K562 (cell line): ENCODE results near the gene CYP4F12. TPM values are rescaled to one million over a fixed set of nuclear protein-coding genes. Genes with fewer than 3 reads are reported as not detected.

ENCODE experiments used
- ATAC-seq: fragments of 200-7000 bp; cut with Tn5 transposase; 3 replicates; pipeline ENCODE4 v1.9.1; 2020; ENCODE audit warnings: moderate library complexity
- BruUV-seq: library from RNA; stranded (reverse); fragments of 400-500 nt; replicated peaks from 2 replicates; lab custom pipeline; 2021; lab: Mats Ljungman, UMichigan
- CTCF ChIA-PET: fragments of 300-600 bp; formaldehyde crosslinking; extraction: SDS; loops from one replicate; lab custom pipeline; 2021; ENCODE audit warnings: low intra/inter-chr PET ratio; lab: Yijun Ruan, JAX
- POLR2A ChIA-PET: fragments of 300-600, 350-650 bp; sonication (Branson Sonifier 250); formaldehyde crosslinking; extraction: SDS; loops from one replicate; lab custom pipeline; 2021; ENCODE audit warnings: antibody characterized with exemption, inconsistent platforms; lab: Yijun Ruan, JAX
- DNase-seq, 4 experiments: peaks; one replicate each; pipeline versions ENCODE4 v3.0.0 to v3.0.0-alpha.2; 2011 to 2018; ENCODE audit warnings: low spot score in 3 of 4, mixed read lengths in 3 of 4; ENCODE audit errors: extremely low read depth in 1 of 4
- FAIRE-seq: peaks from 2 replicates; lab custom pipeline; 2011; peaks lifted over from hg19 to GRCh38; lab: Jason Lieb, UNC
- H2AFZ ChIP-seq: 2 replicates; pipeline ENCODE4 v1.6.0; 2011; ENCODE audit warnings: low read depth, low read length, control low read depth, inconsistent platforms
- H3K27ac ChIP-seq: fragments of 200-600 bp; 3 replicates; pipeline ENCODE4 v1.8.0; 2011; ENCODE audit warnings: low read depth, mild to moderate bottlenecking, control low read depth, inconsistent platforms, low read length, moderate library complexity, mixed read lengths; ENCODE audit errors: extremely low read depth
- H3K27me3 ChIP-seq, 2 experiments: fragments of 300-600 bp in 1 of 2; 2 replicates in 1 of 2; 3 replicates in 1 of 2; pipeline versions ENCODE4 v1.6.0 to v1.8.0; 2011; ENCODE audit warnings: inconsistent platforms in 2 of 2, low read length in 2 of 2, mild to moderate bottlenecking in 1 of 2, mixed read lengths in 1 of 2, moderate library complexity in 1 of 2; ENCODE audit not compliant: control insufficient read depth in 2 of 2, insufficient read depth in 2 of 2
- H3K36me3 ChIP-seq: fragments of 300-600 bp; 3 replicates; pipeline ENCODE4 v1.8.0; 2011; ENCODE audit warnings: mild to moderate bottlenecking, low read length, inconsistent platforms; ENCODE audit not compliant: control insufficient read depth, insufficient read depth
- H3K4me1 ChIP-seq, 2 experiments: fragments of 200-600 bp in 1 of 2; replicated peaks in 1 of 2; 2 replicates in 1 of 2; 3 replicates in 1 of 2; pipeline versions ENCODE4 v1.5.1 to v1.8.0; 2011; ENCODE audit warnings: inconsistent platforms in 2 of 2, low read length in 2 of 2, mild to moderate bottlenecking in 1 of 2, mixed read lengths in 1 of 2, moderate library complexity in 1 of 2; ENCODE audit not compliant: control insufficient read depth in 2 of 2, insufficient read depth in 2 of 2
- H3K4me2 ChIP-seq: 2 replicates; pipeline ENCODE4 v1.6.1; 2011; ENCODE audit warnings: low read length, control low read depth, inconsistent platforms, mixed read lengths; ENCODE audit not compliant: insufficient read depth
- H3K4me3 ChIP-seq: fragments of 200-600 bp; sonication (generic), shearing (Covaris generic); 2 replicates; pipeline ENCODE4 v1.5.1; 2016; ENCODE audit warnings: control low read depth, inconsistent platforms
- H3K79me2 ChIP-seq: fragments of 200-600 bp; 3 replicates; pipeline ENCODE4 v1.8.0; 2011; ENCODE audit warnings: low read length, inconsistent platforms; ENCODE audit not compliant: control insufficient read depth, insufficient read depth
- H3K9ac ChIP-seq, 2 experiments: 2 replicates each; pipeline versions ENCODE4 v1.6.0 to v1.6.1; 2011; ENCODE audit warnings: low read depth in 2 of 2, low read length in 2 of 2, control low read depth in 1 of 2, inconsistent platforms in 1 of 2, mild to moderate bottlenecking in 1 of 2, mixed read lengths in 1 of 2; ENCODE audit not compliant: insufficient read depth in 1 of 2
- H3K9me1 ChIP-seq: one replicate; pipeline ENCODE4 v1.6.0; 2011; ENCODE audit warnings: inconsistent platforms, mild to moderate bottlenecking, low read length, moderate library complexity; ENCODE audit not compliant: control insufficient read depth, insufficient read depth
- H3K9me3 ChIP-seq: replicated peaks from 2 replicates; pipeline ENCODE4 v1.5.1; 2011; ENCODE audit warnings: low read depth, low read length, inconsistent platforms; ENCODE audit not compliant: control insufficient read depth, insufficient read depth
- H4K20me1 ChIP-seq: replicated peaks from 2 replicates; pipeline ENCODE4 v1.6.1; 2011; ENCODE audit warnings: low read length, inconsistent platforms, mixed read lengths; ENCODE audit not compliant: control insufficient read depth, insufficient read depth
- ATF2 ChIP-seq: sonication (generic); formaldehyde crosslinking; IDR thresholded peaks from 2 replicates; pipeline ENCODE4 v1.8.1; 2022; ENCODE audit warnings: missing genetic modification reagents
- E2F8 ChIP-seq: fragments of 450-650 bp; IDR thresholded peaks from 2 replicates; pipeline ENCODE4 v1.7.1; 2018; ENCODE audit warnings: mild to moderate bottlenecking, low read depth; ENCODE audit not compliant: partially characterized antibody
- ELK1 ChIP-seq: sonication (generic); formaldehyde crosslinking; IDR thresholded peaks from 2 replicates; pipeline ENCODE4 v1.8.1; 2022; ENCODE audit warnings: missing genetic modification reagents
- EP300 ChIP-seq: IDR thresholded peaks from 2 replicates; pipeline ENCODE4 v1.6.1; 2012; ENCODE audit warnings: low read length, improper control_type of control experiment
- ERF ChIP-seq: fragments of 450-650 bp; formaldehyde crosslinking; IDR thresholded peaks from 2 replicates; pipeline ENCODE4 v1.4.0; 2020; ENCODE audit warnings: mild to moderate bottlenecking, mixed read lengths
- FIP1L1 ChIP-seq: fragments of 200-400 bp; formaldehyde crosslinking; IDR thresholded peaks from 2 replicates; pipeline ENCODE4 v1.6.1; 2018; ENCODE audit warnings: mild to moderate bottlenecking, low read depth, low read length; ENCODE audit not compliant: poor library complexity, severe bottlenecking
- MIER1 ChIP-seq: fragments of 450-650 bp; IDR thresholded peaks from 2 replicates; pipeline ENCODE4 v1.6.1; 2016; ENCODE audit warnings: antibody characterized with exemption, mild to moderate bottlenecking, low read depth
- RFX7 ChIP-seq: fragments of 250-450 bp; sonication (Bioruptor Pico); IDR thresholded peaks from 2 replicates; pipeline ENCODE4 v1.5.1; 2021; ENCODE audit warnings: mild to moderate bottlenecking
- SRF ChIP-seq, 2 experiments: fragments of 250-450, 450-650 bp in 1 of 2; sonication (Bioruptor Pico) in 1 of 2; sonication (generic) in 1 of 2; formaldehyde crosslinking; IDR thresholded peaks; 2 replicates each; pipeline versions ENCODE4 v1.5.0 to v1.5.1; 2020 to 2022; ENCODE audit warnings: mild to moderate bottlenecking in 1 of 2, missing genetic modification reagents in 1 of 2
- ZBTB33 ChIP-seq: sonication (generic); formaldehyde crosslinking; IDR thresholded peaks from 2 replicates; pipeline ENCODE4 v1.8.1; 2023; ENCODE audit warnings: mild to moderate bottlenecking, missing genetic modification reagents
- ZNF212 ChIP-seq: fragments of 450-650 bp; formaldehyde crosslinking; IDR thresholded peaks from 2 replicates; pipeline ENCODE4 v1.4.0; 2020; ENCODE audit warnings: mild to moderate bottlenecking
- ZNF217 ChIP-seq: sonication (generic); formaldehyde crosslinking; IDR thresholded peaks from 2 replicates; pipeline ENCODE4 v1.8.0; 2022; ENCODE audit warnings: mild to moderate bottlenecking, missing genetic modification reagents
- ZNF324 ChIP-seq: fragments of 250-450 bp; sonication (Bioruptor Pico); IDR thresholded peaks from 2 replicates; pipeline ENCODE4 v1.4.0; 2020; ENCODE audit warnings: mild to moderate bottlenecking
- ZNF512 ChIP-seq: IDR thresholded peaks from 2 replicates; pipeline ENCODE4 v1.6.1; 2016; ENCODE audit warnings: missing genetic modification characterization, missing compliant biosample characterization
- WGBS: fragments of 100-300 bp; shearing (Covaris generic); methylation state at CpG from one replicate; pipeline ENCODE4 v1.1.6; 2016; ENCODE audit warnings: low coverage, mixed read lengths; ENCODE audit not compliant: insufficient coverage; ENCODE audit errors: missing lambda C conversion rate; 5-methylcytosine and 5-hydroxymethylcytosine counted together
- in situ Hi-C: fragments of 300-500 bp; cut with MboI; formaldehyde crosslinking; loops from 4 replicates; pipeline ENCODE4 v1.15.0; 2018; ENCODE audit warnings: inconsistent platforms, mixed read lengths
- intact Hi-C: fragments of 100-400 bp; cut with micrococcal nuclease; formaldehyde crosslinking; loops from 2 replicates; pipeline ENCODE4 v1.14.2; 2022
- polyA plus RNA-seq, 8 experiments: library from polyadenylated mRNA; depleted of rRNA in 4 of 8; stranded (reverse) in 5 of 8; unstranded in 3 of 8; fragments of >200 nt; fragmentation: Nextera tagmentation in 2 of 8; fragmentation: Illumina TruSeq in 1 of 8; extraction: Ambion mirVana in 2 of 8; extraction: Trizol in 1 of 8; gene quantifications; 2 replicates each; pipeline versions ENCODE4 v1.2.1 to v1.2.3, GENCODE V29; 2011 to 2014; ENCODE audit warnings: inconsistent platforms in 1 of 8, missing spikeins in 1 of 8
- total RNA-seq, 7 experiments: library from RNA; depleted of rRNA in 6 of 7; stranded (reverse); fragments of >200 nt in 6 of 7; fragmentation: Illumina TruSeq in 2 of 7; extraction: Trizol in 2 of 7; gene quantifications; 2 replicates each; pipeline versions ENCODE4 v1.2.1 to v1.2.3, GENCODE V29; 2011 to 2021; ENCODE audit warnings: low replicate concordance in 1 of 7

The CYP4F12 gene
- total and polyA plus RNA-seq, 9 of the 15 experiments (the other 6 are each of a cell fraction or from before 2014, with no cell fraction given) = not detected

- H3K36me3 ChIP-seq = no peaks in the 10 kb centered on the region
- H3K9ac ChIP-seq = no peak overlapping the region
- H4K20me1 ChIP-seq = no peaks in the 10 kb centered on the region; the same call in 1 of the 2 replicates
- H3K4me1 ChIP-seq = peaks cover 0 to 5% of the 10 kb centered on the region in 2 experiments; a peak in 1 of 5 replicates
- in situ Hi-C loops (no loop called here), intact Hi-C loops (no loop called here)
- peaks cover 0 to 5% of the 10 kb centered on the region in 2 experiments; a peak in 2 of 5 replicates for H3K27me3 ChIP-seq
- ChIA-PET POLR2A (no interaction called here), CTCF (no interaction called here)
- no TSS peak for BruUV-seq
- no peaks in the 10 kb centered on the region for H3K9me3 ChIP-seq
- WGBS = 0% methylated on average over 1 of the region's 1 CpG
- no peaks in the 10 kb centered on the region for H3K9me1 ChIP-seq
- no peaks in the 10 kb centered on the region for H3K79me2 ChIP-seq
- no peak for FAIRE-seq
- H2AFZ ChIP-seq = no peak overlapping the region
- H3K27ac ChIP-seq = no peak overlapping the region
- H3K4me2 ChIP-seq = no peak overlapping the region
- DNase-seq = no peak
- no peak overlapping the region for H3K4me3 ChIP-seq
- no peak for ATAC-seq
- TF ChIP-seq MIER1 (no peak), EP300 (no peak), ERF (CRISPR knock-in tag) (no peak), FIP1L1 (no peak), ZBTB33 (CRISPR knock-in tag) (no peak), ATF2 (CRISPR knock-in tag) (no peak), E2F8 (no peak), ZNF212 (CRISPR knock-in tag) (no peak), ZNF324 (CRISPR knock-in tag) (no peak), ZNF217 (CRISPR knock-in tag) (no peak), ZNF512 (tag) (no peak), ELK1 (CRISPR knock-in tag) (no peak), SRF (CRISPR knock-in tag; IDR thresholded peaks at IDR 0.05) (no peak), RFX7 (CRISPR knock-in tag) (no peak)
These were observed 48.4 kb downstream of the CYP4F12 start for GRCh38 chr19:15721268-15721667.
